BJ (cell line): ENCODE measurements around the gene PIP. TPM values are rescaled to one million over a fixed set of nuclear protein-coding genes. Genes with fewer than 3 reads are reported as not detected.
A peak's percentile ranks its signal among the peaks of the same experiment; 100 is the strongest.
"Not testable (repeated sequence)": the region's sequence is repeated elsewhere in the genome, so short reads cannot be mapped to it uniquely, and the experiment has no call there.

Source experiments
- CTCF ChIA-PET: fragments of 350-600 bp; formaldehyde crosslinking; extraction: SDS; loops from one replicate; lab custom pipeline; 2021; ENCODE audit warnings: antibody characterized with exemption, inconsistent platforms; lab: Yijun Ruan, JAX
- POLR2A ChIA-PET: fragments of 300-600 bp; sonication (Branson Sonifier 250); formaldehyde crosslinking; extraction: SDS; loops from one replicate; lab custom pipeline; 2021; ENCODE audit warnings: antibody characterized with exemption; lab: Charles Lee
- DNase-seq: peaks from one replicate; pipeline ENCODE4 v3.0.0-alpha.2; 2011; ENCODE audit warnings: low read depth
- H3K27me3 ChIP-seq: 2 replicates; pipeline ENCODE4 v1.6.0; 2011; ENCODE audit warnings: low read length; ENCODE audit not compliant: control insufficient read depth, insufficient read depth
- H3K36me3 ChIP-seq: 2 replicates; pipeline ENCODE4 v1.5.1; 2011; ENCODE audit warnings: low read length; ENCODE audit not compliant: control insufficient read depth, insufficient read depth
- H3K4me3 ChIP-seq: 2 replicates; pipeline ENCODE4 v1.5.1; 2011; ENCODE audit warnings: low read depth, mild to moderate bottlenecking, control low read depth, low read length
- CTCF ChIP-seq: IDR thresholded peaks from 2 replicates; pipeline ENCODE4 v1.5.1; 2011; ENCODE audit warnings: low read depth, mild to moderate bottlenecking, control low read depth, inconsistent platforms, low read length, moderate library complexity; ENCODE audit not compliant: insufficient read depth
- polyA plus RNA-seq: library from polyadenylated mRNA; depleted of rRNA; stranded (reverse); fragments of >200 nt; gene quantifications from 2 replicates; pipeline ENCODE4 v1.2.3, GENCODE V29; 2011

PIP gene
- polyA plus RNA-seq, 1 experiment = not detected

- DNase-seq = no peak
These were observed 27.1 kb upstream of the PIP start for GRCh38 chr7:143104759-143105158.

GRCh38 chr7:143108019-143108418 lies 23.9 kb upstream of the PIP start:
- DNase-seq, H3K36me3 ChIP-seq, H3K27me3 ChIP-seq, POLR2A ChIA-PET, CTCF ChIA-PET, H3K4me3 ChIP-seq: not testable (repeated sequence)

More at GRCh38 chr7:143104759-143105158, 27.1 kb upstream of the PIP start:
- ChIA-PET POLR2A (no interaction called here), CTCF (interaction anchor here (1.2 kb wide), 1 partner anchor 111 kb away, joined by 3 read pairs; no protein-coding TSS in a partner anchor)
- Histone ChIP-seq H3K27me3 (no peaks in the 10 kb centered on the region), H3K4me3 (no peak overlapping the region), H3K36me3 (no peaks in the 10 kb centered on the region)
- TF ChIP-seq CTCF = no peak

DNA sequence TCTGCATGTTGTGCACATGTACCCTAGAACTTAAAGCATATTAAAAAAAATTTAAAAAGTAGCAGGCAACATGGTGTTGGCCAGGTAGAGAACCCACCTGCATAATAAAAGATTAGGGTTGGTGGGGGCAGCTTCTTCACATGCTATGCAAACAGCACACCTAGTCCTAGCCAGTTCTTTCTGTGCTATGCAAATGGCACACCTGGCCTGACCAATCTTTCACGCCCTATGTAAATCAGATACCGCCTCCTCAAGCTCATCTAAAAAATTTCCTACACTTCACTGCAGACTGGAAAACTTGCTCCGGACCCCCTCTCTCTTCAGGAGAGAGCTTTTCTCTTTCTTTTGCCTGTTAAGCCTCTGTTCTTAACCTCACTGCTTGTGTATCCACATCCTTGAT lies 14.5 kb upstream of the PIP start:
- Histone ChIP-seq H3K27me3 (no peaks in the 10 kb centered on the region), H3K36me3 (no peaks in the 10 kb centered on the region), H3K4me3 (no peak overlapping the region)
- ChIA-PET CTCF (no interaction called here), POLR2A (no interaction called here)
- no peak for TF ChIP-seq CTCF
- DNase-seq = no peak

- POLR2A ChIA-PET = interaction anchor here (0.7 kb wide), 1 partner anchor 11 kb away, joined by 3 read pairs; no protein-coding TSS in a partner anchor
- Histone ChIP-seq H3K4me3 (no peak overlapping the region), H3K27me3 (no peaks in the 10 kb centered on the region), H3K36me3 (no peaks in the 10 kb centered on the region)
- CTCF ChIA-PET = no interaction called here
- no peak for TF ChIP-seq CTCF
- no peak for DNase-seq
These were observed 11.0 kb upstream of the PIP start for GRCh38 chr7:143120691-143121405.

DNA sequence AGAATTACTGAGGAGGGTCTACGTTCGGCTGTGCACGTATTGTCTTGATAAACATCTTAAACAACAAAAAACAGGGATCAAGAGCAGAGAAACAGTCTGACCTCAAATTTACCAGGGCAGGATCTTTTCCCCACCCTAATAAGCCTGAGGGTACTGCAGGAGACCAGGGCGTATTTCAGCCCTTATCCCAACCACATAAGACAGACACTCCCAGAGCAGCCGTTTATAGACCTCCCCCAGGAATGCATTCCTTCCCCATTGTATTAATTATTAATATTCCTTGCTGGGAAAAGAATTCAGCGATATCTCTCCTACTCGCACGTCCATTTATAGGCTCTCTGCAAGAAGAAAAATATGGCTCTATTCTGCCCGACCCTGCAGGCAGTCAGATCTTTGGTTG lies 8.6 kb upstream of the PIP start:
- CTCF ChIA-PET, DNase-seq, H3K27me3 ChIP-seq, POLR2A ChIA-PET, H3K4me3 ChIP-seq, H3K36me3 ChIP-seq: not testable (repeated sequence)

- TF ChIP-seq CTCF = no peak
- peak; percentile 18 for DNase-seq
- ChIA-PET CTCF (interaction anchor here (1.5 kb wide), 1 partner anchor 117 kb away, joined by 4 read pairs; no protein-coding TSS in a partner anchor), POLR2A (interaction anchor here (0.6 kb wide), 1 partner anchor 61 kb away, joined by 3 read pairs; no protein-coding TSS in a partner anchor)
- Histone ChIP-seq H3K27me3 (no peaks in the 10 kb centered on the region), H3K36me3 (no peaks in the 10 kb centered on the region), H3K4me3 (no peak overlapping the region)
These were observed 5.7 kb upstream of the PIP start for GRCh38 chr7:143126146-143126545.
